ENCODE results near the gene CCDC157. TPM values are rescaled to one million over a fixed set of nuclear protein-coding genes. Genes with fewer than 3 reads are reported as not detected.

CCDC157 gene
- total RNA-seq, 2 donors from 2014 or later, result 6.7 to 9.4 TPM

GRCh38 chr22:30348809-30349208, 8.0 kb upstream of the CCDC157 start:
- peaks cover 39% of the 10 kb centered on the region for H3K4me1 Mint-ChIP-seq
- no peak overlapping the region for H3K4me3 Mint-ChIP-seq
- ATAC-seq, result no peak
- DNase-seq, result no peak
- H3K9me3 ChIP-seq (ENCODE audit: control insufficient read depth, low read length, poor library complexity, severe bottlenecking), result no peaks in the 10 kb centered on the region
- no peaks in the 10 kb centered on the region for H3K27me3 Mint-ChIP-seq
- H3K36me3 Mint-ChIP-seq (ENCODE audit: low read depth), result peaks cover 2% of the 10 kb centered on the region
- peak overlapping the region; percentile 73 for H3K27ac Mint-ChIP-seq

GRCh38 chr22:30351226-30351625, 5.6 kb upstream of the CCDC157 start:
- H3K27me3 Mint-ChIP-seq, result no peaks in the 10 kb centered on the region
- peaks cover 46% of the 10 kb centered on the region for H3K4me1 Mint-ChIP-seq
- no peak overlapping the region for H3K4me3 Mint-ChIP-seq
- ATAC-seq (no peak), DNase-seq (no peak)
- peak overlapping the region; percentile 95 for H3K27ac Mint-ChIP-seq
- H3K9me3 ChIP-seq (ENCODE audit: control insufficient read depth, low read length, poor library complexity, severe bottlenecking), result no peaks in the 10 kb centered on the region
- peaks cover 6% of the 10 kb centered on the region for H3K36me3 Mint-ChIP-seq (ENCODE audit: low read depth)

DNA sequence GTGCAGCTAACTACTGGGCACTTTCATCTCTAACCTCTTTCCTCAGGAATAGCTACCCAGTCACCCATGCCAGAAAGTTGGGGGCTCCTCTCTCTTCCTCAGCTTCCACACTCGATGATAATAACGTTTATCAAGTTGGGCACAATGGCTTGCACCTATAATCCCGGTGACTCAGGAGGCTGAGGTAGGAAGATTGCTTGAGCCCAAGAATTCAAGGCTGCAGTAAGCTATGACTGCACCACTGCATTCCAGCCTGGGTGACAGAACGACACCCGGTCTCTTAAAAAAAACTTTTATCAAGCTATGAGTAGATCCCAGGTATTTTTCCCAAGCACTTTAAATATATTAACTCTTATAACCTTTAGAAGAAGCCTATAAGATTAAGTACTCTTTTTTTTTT, 2.2 kb upstream of the CCDC157 start:
- no peaks in the 10 kb centered on the region for H3K9me3 ChIP-seq (ENCODE audit: control insufficient read depth, low read length, poor library complexity, severe bottlenecking)
- H3K27ac Mint-ChIP-seq, result peak overlapping the region; percentile 95
- ATAC-seq (no peak), DNase-seq (no peak)
- peaks cover 6% of the 10 kb centered on the region for H3K36me3 Mint-ChIP-seq (ENCODE audit: low read depth)
- H3K4me1 Mint-ChIP-seq, result peaks cover 44% of the 10 kb centered on the region
- peak overlapping the region; percentile 95 for H3K4me3 Mint-ChIP-seq
- no peaks in the 10 kb centered on the region for H3K27me3 Mint-ChIP-seq

GRCh38 chr22:30357236-30357570, 396 bp downstream of the CCDC157 start:
- no peak for DNase-seq
- H3K9me3 ChIP-seq (ENCODE audit: control insufficient read depth, low read length, poor library complexity, severe bottlenecking), result no peaks in the 10 kb centered on the region
- Mint-ChIP-seq H3K27me3 (no peaks in the 10 kb centered on the region), H3K4me1 (peaks cover 33% of the 10 kb centered on the region), H3K27ac (peak overlapping the region; percentile 95), H3K4me3 (peak overlapping the region; percentile 95), H3K36me3 (ENCODE audit: low read depth) (peaks cover 6% of the 10 kb centered on the region)
- peak; percentile 3 for ATAC-seq

GRCh38 chr22:30357650-30358215, 926 bp downstream of the CCDC157 start:
- Mint-ChIP-seq H3K4me1 (peaks cover 37% of the 10 kb centered on the region), H3K4me3 (peak overlapping the region; percentile 95), H3K36me3 (ENCODE audit: low read depth) (peaks cover 6% of the 10 kb centered on the region), H3K27me3 (no peaks in the 10 kb centered on the region), H3K27ac (peak overlapping the region; percentile 95)
- no peaks in the 10 kb centered on the region for H3K9me3 ChIP-seq (ENCODE audit: control insufficient read depth, low read length, poor library complexity, severe bottlenecking)
- no peak for DNase-seq
- no peak for ATAC-seq

DNA sequence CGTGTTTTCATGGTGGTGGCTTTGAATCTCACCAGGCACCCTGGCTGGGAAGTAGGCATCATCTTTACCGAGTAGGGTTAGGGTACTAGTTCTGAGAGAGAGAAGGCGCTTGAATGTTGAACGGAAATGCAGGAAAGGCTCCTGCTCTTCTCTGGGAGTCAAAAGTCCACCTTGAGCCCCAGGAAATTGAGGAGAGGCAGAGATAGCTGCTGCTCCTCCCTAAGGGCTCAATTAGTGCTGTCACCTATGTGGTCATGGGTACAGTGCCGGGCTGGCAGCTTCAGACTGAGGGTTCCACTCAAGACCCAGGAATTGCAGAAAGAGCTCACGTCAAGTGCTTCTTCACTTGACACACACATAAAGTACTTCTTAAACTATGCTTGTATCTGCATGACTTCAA, 1.7 kb downstream of the CCDC157 start:
- Mint-ChIP-seq H3K27ac (peak overlapping the region; percentile 95), H3K27me3 (no peaks in the 10 kb centered on the region), H3K4me3 (peak overlapping the region; percentile 36), H3K4me1 (peaks cover 37% of the 10 kb centered on the region), H3K36me3 (ENCODE audit: low read depth) (peaks cover 6% of the 10 kb centered on the region)
- H3K9me3 ChIP-seq (ENCODE audit: control insufficient read depth, low read length, poor library complexity, severe bottlenecking), result no peaks in the 10 kb centered on the region
- no peak for ATAC-seq
- no peak for DNase-seq

DNA sequence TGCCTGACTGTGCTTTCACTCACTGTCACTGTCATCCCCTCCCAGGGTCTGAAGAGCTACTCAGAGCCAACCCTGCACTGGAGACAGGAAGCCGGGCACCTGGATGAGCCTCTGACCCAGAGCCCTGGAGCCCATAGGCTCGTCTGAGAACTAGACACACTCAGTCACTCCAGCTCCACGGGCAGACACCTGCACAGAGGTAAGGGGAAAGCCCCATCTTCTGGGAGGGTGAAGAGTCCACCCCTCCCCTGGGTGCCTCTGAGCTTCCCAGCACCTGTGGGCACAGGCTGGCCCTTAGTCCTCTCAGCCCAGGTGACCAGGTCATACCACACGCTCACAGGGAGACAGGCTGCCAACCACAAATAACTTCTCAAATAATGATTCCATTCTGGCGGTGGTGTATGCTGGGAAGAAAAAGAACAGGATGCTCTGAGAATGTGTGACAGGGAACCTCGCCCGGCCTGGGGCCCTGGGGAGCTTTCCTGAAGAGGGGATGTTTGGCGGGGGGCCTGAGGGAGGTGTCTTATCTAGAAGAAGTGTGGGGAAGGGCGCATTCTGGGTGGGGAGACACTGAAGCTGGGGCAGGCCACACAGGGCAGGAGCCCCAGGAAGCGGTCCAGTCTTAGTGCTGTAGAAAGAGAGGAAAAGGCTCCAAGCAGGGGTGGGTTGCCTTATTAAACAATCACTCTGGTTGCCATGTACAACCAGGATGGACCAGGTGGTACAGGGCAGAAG, 5.3 kb downstream of the CCDC157 start:
- Mint-ChIP-seq H3K36me3 (ENCODE audit: low read depth) (peaks cover 4% of the 10 kb centered on the region), H3K27me3 (no peaks in the 10 kb centered on the region), H3K27ac (peak overlapping the region; percentile 68), H3K4me3 (no peak overlapping the region), H3K4me1 (peaks cover 12% of the 10 kb centered on the region)
- no peak for ATAC-seq
- no peaks in the 10 kb centered on the region for H3K9me3 ChIP-seq (ENCODE audit: control insufficient read depth, low read length, poor library complexity, severe bottlenecking)
- DNase-seq, result no peak

- Mint-ChIP-seq H3K27ac (no peak overlapping the region), H3K27me3 (no peaks in the 10 kb centered on the region), H3K36me3 (ENCODE audit: low read depth) (peaks cover 4% of the 10 kb centered on the region), H3K4me3 (no peak overlapping the region), H3K4me1 (peaks cover 9% of the 10 kb centered on the region)
- H3K9me3 ChIP-seq (ENCODE audit: control insufficient read depth, low read length, poor library complexity, severe bottlenecking), result no peaks in the 10 kb centered on the region
- ATAC-seq (no peak), DNase-seq (no peak)
These were observed 6.0 kb downstream of the CCDC157 start for GRCh38 chr22:30362651-30363281.

DNA sequence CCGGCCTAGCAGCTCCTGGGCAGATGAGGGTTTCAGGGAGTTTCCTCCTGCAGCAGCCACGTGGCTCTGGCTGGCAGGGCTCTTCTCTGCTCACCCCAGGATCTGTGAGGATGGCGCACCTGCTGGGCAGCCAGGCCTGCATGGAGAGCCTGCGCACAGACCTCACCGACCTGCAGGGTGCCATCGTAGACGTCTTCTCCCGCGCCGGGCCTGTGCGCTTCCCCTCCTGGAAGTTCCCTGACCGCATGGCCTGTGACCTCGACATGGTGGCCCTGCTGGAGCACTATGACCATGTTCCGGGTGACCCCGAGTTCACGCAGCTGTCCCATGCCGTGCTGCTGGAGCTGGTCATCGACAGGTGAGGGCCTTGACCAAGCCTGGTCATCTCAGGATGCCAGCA, 9.1 kb downstream of the CCDC157 start:
- peaks cover 7% of the 10 kb centered on the region for H3K4me1 Mint-ChIP-seq
- H3K27me3 Mint-ChIP-seq, result no peaks in the 10 kb centered on the region
- H3K36me3 Mint-ChIP-seq (ENCODE audit: low read depth), result peaks cover 4% of the 10 kb centered on the region
- H3K27ac Mint-ChIP-seq, result no peak overlapping the region
- DNase-seq, result no peak
- no peak for ATAC-seq
- no peak overlapping the region for H3K4me3 Mint-ChIP-seq
- no peaks in the 10 kb centered on the region for H3K9me3 ChIP-seq (ENCODE audit: control insufficient read depth, low read length, poor library complexity, severe bottlenecking)

DNA sequence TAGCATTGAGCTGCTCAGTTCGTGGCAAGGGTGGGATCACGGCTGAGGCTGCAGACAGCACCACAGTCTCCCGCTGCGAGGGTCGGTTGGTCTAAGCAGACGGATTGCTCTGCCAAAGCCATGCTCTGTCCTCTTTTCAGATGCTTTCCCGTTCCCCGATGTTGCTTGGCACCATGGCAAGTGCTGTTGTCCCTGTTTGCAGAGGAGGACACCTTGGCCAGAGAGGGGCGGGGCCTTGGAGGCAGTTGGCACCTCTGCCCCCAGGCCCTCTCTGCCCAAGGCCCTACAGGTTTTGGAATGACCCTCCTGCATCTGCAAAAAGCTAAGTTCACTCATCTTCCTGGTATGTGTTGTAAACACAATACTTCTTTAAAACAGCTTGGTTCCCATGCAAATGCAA, 11.6 kb downstream of the CCDC157 start:
- H3K4me3 Mint-ChIP-seq, result no peak overlapping the region
- no peaks in the 10 kb centered on the region for H3K9me3 ChIP-seq (ENCODE audit: control insufficient read depth, low read length, poor library complexity, severe bottlenecking)

DNA sequence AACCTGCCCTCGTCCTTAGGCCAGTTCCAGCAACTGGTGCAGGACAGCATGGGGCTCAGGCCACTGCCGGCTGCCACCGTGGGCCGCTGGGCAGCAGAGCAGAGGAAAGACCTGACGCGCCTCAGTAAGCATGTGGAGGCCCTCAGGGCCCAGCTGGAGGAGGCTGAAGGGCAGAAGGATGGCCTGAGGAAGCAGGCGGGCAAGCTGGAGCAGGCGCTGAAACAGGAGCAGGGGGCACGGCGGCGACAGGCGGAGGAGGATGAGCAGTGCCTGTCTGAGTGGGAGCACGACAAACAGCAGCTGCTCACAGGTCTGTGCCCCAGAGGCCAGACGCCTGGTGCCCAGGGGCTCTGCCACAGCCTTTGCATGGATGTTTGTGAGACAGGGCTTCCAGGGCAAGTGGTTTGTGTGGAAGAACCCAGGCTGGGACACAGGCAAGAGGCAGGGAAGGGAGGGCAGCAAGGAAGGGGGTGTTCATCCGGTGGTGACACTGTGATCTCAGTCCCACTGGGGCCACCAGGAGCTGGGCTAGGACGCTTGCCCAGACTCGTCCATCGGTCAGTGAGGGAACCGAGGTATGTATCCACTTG, 13.9 kb downstream of the CCDC157 start:
- no peak overlapping the region for H3K27ac Mint-ChIP-seq
- H3K36me3 Mint-ChIP-seq (ENCODE audit: low read depth), result peaks cover 4% of the 10 kb centered on the region
- DNase-seq, result no peak
- no peaks in the 10 kb centered on the region for H3K9me3 ChIP-seq (ENCODE audit: control insufficient read depth, low read length, poor library complexity, severe bottlenecking)
- no peak overlapping the region for H3K4me3 Mint-ChIP-seq
- H3K4me1 Mint-ChIP-seq, result peaks cover 4% of the 10 kb centered on the region
- H3K27me3 Mint-ChIP-seq, result no peaks in the 10 kb centered on the region
- ATAC-seq, result no peak

More for the DNA sequence above, 11.6 kb downstream of the CCDC157 start:
- Mint-ChIP-seq H3K4me1 (peaks cover 4% of the 10 kb centered on the region), H3K27me3 (no peaks in the 10 kb centered on the region), H3K36me3 (ENCODE audit: low read depth) (peaks cover 4% of the 10 kb centered on the region), H3K27ac (no peak overlapping the region)
- ATAC-seq, result no peak
- DNase-seq, result no peak

DNA sequence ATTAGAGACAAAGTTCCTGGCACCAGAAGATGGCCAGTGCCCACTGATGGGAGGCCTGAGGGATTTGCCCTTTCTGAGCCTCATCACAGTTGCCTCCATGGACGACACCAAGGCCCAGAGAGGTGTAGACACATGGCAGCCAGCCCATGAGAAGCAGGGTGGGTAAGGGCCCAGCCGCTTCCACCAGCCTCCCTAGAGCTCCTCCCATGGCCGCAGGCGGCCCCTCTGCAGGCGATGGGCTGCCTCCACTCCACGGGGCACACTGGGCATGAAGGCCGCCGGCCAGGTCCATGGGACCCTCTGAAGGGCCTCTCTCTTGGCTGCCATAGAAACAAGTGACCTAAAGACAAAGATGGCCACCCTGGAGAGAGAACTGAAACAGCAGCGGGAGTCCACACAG, 14.5 kb downstream of the CCDC157 start:
- DNase-seq, result no peak
- no peaks in the 10 kb centered on the region for H3K9me3 ChIP-seq (ENCODE audit: control insufficient read depth, low read length, poor library complexity, severe bottlenecking)
- no peak for ATAC-seq
- H3K27ac Mint-ChIP-seq, result no peak overlapping the region
- no peak overlapping the region for H3K4me3 Mint-ChIP-seq
- no peaks in the 10 kb centered on the region for H3K27me3 Mint-ChIP-seq
- peaks cover 4% of the 10 kb centered on the region for H3K4me1 Mint-ChIP-seq
- peaks cover 2% of the 10 kb centered on the region for H3K36me3 Mint-ChIP-seq (ENCODE audit: low read depth)

- no peak overlapping the region for H3K27ac Mint-ChIP-seq
- H3K4me1 Mint-ChIP-seq, result peaks cover 4% of the 10 kb centered on the region
- no peak for ATAC-seq
- no peak overlapping the region for H3K4me3 Mint-ChIP-seq
- DNase-seq, result no peak
- no peaks in the 10 kb centered on the region for H3K9me3 ChIP-seq (ENCODE audit: control insufficient read depth, low read length, poor library complexity, severe bottlenecking)
- no peaks in the 10 kb centered on the region for H3K27me3 Mint-ChIP-seq
- no peaks in the 10 kb centered on the region for H3K36me3 Mint-ChIP-seq (ENCODE audit: low read depth)
These were observed 15.2 kb downstream of the CCDC157 start for GRCh38 chr22:30371981-30372380.

All from T-helper 17 cell (primary cell).